Germinal center (tissue), 1 donor: Measurements from ENCODE around the gene SUSD6.

Experiments used
- DNase-seq: peaks from one replicate; pipeline ENCODE4 v3.0.0; 2012; ENCODE audit warnings: mixed read lengths, low spot score

SUSD6 gene

DNA sequence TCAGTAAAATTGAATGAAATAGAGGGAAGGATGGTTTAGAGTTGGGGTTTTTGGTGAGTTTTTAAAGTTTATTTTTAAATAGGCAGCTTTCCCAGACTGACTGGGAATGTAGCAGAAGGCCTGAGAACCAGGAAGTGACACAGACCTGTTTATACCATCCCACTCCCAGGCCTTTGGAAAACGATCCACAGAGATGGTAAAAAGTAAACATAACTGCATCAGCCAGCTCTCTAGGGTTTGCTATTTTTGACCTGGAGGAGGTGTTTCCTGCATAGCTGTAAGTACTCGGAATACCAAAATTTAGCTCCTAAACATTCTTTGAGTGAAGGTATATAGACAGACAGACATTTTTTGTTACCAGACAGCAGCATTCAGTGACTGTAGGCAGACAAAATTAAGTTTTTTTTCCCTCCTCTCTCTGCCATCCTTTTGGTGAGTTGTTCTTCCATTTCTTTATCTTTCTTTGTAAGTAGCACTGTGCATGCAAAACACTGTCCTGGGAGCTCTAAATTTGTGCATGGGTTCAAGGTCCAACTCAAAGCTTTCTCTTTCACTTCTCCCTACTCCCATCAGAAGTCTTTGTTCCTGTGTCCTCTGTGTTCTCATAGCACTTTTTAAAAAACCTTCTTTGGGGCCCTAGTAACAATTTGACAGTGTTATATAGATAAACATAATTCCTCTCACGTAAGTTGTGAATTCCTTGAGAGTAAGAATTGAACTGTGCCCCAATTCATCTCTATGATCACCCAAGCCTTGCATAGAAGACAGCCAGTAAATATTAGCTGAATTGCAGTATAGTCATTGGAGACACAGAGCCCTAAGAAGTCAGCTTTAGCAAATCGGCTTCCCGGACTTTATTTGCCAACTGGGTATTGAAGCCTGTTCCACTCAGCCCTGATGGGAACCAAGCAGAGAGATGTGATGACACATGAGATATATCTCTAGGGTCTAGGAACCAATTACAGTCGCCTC lies 37.4 kb downstream of the SUSD6 start:
- no peak for DNase-seq

DNA sequence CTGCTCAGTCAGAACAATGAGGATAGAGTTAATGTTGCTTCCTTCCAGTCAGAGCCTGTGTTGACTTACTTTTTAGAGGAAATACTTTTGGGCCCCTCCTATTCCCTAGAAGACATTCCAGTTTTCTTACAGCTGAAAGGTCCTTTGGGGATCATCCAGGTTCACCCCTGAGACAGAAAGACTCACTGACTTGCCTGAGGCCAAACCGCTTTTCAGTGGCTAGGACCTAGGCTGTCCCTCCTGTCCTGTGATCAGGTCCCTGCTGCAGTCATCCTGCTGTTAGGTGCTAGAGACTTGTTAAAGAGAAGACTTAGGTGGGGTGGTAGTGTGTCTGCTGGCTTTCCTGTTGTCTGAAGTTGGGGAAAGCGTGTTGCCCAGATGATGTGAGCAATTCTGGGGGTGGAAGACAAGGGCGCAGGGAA lies 39.6 kb downstream of the SUSD6 start:
- DNase-seq = no peak

GRCh38 chr14:69651664-69652063 lies 40.3 kb downstream of the SUSD6 start:
- DNase-seq = no peak

- DNase-seq = peak; percentile 36
Observed at GRCh38 chr14:69652942-69653684, 41.7 kb downstream of the SUSD6 start.

GRCh38 chr14:69654116-69654515 lies 42.7 kb downstream of the SUSD6 start:
- DNase-seq = no peak

DNA sequence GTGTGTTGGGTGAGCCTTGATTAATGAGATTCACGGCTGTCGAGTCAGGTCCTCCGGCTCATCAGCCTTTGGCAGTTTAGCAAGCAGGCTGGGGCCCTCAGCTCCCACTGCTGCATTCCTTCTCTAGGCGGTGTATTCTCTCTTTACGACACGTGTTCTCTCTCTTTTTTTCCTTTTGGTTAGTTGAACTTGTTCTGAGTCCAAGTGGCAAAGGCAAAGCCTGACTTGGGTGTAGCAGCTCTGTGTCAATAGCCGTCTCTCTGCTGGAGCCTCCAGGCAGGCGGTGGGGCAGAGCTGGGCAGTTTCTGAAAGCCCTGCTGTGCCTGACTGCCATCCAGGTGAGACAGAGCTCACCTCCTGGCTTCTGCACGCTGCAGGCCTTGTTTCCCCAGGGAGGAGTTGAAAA lies 46.6 kb downstream of the SUSD6 start:
- no peak for DNase-seq

DNA sequence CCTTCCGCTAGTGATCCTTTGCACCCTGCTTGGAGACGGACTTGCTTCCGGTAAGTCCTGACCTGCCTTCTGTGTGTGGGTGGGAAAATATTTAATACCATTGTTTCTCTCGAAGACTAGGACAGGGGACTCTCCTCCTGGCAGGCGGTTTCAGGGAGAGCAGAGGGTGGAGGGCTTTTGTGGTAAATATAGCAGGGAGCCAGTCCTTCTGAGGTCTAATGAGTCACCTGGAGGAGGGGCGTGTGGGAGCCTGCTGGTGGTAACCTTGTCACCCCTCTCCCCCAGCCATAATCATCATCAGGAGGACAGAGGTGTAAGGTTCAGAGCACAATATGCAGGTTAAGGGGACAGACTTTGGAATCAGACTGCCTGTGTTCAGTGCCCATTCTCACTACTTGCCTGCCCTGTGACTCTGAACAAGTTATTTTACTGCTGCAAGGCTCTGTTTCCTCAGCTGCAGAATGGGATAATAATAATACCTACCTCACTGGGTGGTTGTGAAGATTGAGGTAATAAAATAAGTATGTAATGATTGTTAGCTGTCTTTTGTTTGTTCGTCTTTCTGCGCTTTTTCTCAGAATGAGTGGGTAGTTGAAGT lies 47.4 kb downstream of the SUSD6 start:
- DNase-seq = no peak

DNA sequence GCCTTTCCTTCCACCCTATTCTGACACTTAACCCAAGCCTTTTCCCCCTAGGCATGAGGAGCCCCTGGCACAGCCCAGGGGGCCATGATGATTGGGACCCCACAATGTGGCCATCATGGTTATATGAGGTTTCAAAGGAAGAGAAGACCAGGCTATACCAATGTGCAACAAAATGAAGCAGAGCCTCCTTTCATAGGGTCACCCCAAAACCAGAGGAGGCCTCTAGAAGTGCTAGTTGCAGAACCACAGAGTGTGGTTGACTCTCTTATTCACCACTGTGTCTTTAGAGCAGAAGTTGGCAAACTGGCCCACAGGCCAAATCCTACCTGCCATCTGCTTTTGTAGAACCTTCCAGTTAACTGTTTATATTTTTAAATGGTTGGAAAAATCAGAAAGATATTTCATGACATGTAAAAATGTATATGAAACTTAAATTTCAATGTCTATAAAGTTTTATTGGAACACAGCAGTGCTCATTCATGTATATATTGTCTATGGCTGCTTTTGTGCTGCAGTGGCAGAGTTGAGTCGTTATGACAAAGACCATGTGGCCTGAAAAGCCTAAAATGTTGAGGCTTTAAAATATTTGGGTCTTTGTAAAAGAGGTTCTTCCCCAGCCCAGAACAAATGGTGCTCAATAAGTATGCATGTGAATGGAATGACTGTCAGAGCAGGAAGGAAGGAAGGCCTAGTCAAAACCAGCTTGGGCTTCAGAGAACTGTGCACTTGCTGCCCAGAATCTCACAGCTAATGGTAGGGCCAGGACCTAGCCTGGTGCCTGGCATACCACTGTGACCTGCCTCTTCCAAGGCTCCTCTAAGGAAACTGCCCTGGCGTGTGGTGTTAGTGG lies 49.2 kb downstream of the SUSD6 start:
- DNase-seq = no peak

GRCh38 chr14:69661194-69661537 lies 49.8 kb downstream of the SUSD6 start:
- DNase-seq = no peak

DNA sequence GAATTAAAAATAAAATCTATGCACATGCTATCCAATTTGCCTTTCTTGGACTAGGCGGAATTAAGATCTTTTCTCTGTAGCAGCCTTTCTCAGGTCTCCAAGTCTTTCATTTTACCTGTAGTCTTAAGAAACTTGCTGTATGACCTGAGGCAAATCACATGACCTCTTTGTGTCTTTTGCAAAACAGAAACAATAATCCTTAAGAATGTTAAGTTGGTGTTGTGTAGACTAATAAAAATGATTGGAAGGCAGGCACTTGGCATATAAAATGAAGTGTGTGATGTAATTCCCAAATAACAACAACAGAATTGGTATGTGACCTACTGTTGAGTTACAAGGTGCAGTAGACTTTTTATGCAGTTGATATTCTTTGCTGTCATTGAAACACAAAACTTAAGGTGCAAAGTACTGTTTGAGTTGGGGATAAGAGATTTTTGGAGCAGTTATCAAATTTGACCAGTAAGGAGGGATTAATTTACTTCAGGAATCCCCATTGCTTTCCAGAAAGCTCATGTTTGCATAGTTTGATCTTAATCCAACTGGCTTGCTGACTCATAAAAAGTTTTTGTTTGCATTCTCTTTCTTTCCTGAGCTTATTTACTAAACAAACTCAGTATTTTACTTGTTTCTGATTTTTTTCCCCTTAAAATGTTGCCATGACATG lies 51.4 kb downstream of the SUSD6 start:
- DNase-seq = no peak

GRCh38 chr14:69663300-69663643 lies 51.9 kb downstream of the SUSD6 start:
- DNase-seq = no peak

DNA sequence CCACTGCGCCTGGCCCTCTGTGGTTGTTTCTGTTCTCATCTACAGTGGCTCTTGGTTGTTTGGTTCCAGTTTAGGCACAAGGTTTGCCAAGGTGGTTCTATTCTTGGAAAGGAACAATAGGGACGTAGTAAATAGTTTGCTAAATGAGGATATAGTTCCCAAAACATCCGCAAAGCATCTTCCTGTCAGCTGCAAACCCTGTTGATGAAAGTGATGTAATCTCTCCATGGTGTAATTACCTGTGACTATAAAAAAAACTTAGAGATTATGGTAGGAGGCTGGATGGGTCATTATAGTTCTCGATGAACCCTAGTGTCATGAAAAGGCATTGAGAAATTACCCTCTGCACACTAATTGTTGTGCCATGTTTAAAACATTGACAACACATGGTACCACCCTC lies 52.9 kb downstream of the SUSD6 start:
- DNase-seq = no peak

- no peak for DNase-seq
Observed at GRCh38 chr14:69664865-69665526, 53.6 kb downstream of the SUSD6 start.

- no peak for DNase-seq
Observed at GRCh38 chr14:69665631-69666030, 54.2 kb downstream of the SUSD6 start.

- DNase-seq = no peak
Observed at GRCh38 chr14:69666112-69666511, 54.7 kb downstream of the SUSD6 start.

- DNase-seq = no peak
Observed at GRCh38 chr14:69666690-69667211, 55.4 kb downstream of the SUSD6 start.

- DNase-seq = peak; percentile 49
Observed at GRCh38 chr14:69667938-69668335, 56.5 kb downstream of the SUSD6 start.

DNA sequence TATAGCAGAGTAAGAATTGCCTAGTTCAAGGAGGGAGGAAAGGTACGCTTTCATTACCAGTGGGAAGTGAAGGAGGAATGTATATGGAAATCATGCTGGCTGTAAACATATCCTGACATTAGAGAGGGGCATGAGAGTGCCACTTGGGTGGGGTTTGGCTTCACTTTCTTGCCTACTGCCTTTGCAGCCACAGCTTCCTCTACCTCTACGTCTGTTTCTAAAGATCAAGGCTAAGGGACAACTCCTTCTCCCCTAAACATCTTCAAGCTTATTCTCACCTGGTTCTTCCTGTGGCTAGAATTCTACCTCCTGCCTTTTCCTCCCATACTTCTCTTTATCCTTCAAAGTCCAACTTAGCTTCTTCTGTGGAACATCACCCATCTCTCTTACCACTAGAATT lies 58.0 kb downstream of the SUSD6 start:
- DNase-seq = no peak

GRCh38 chr14:69670093-69670492 lies 58.7 kb downstream of the SUSD6 start:
- no peak for DNase-seq

- DNase-seq = no peak
Observed at GRCh38 chr14:69671365-69672030, 60.1 kb downstream of the SUSD6 start.
